Jurkat, Clone E6-1 (cell line): Measurements from ENCODE around the gene NPHP4. TPM values are rescaled to one million over a fixed set of nuclear protein-coding genes. Genes with fewer than 3 reads are reported as not detected.

Source experiments
- DNase-seq: peaks from one replicate; pipeline ENCODE4 v3.0.0-alpha.2; 2011; ENCODE audit warnings: low read depth, low spot score
- H3K4me3 ChIP-seq: 2 replicates; pipeline ENCODE4 v1.5.1; 2011; ENCODE audit warnings: mild to moderate bottlenecking, low read length, control low read depth, moderate library complexity
- polyA plus RNA-seq: library from polyadenylated mRNA; unstranded; fragments of >200 nt; gene quantifications from one replicate; pipeline ENCODE4 v1.2.1, GENCODE V29; 2012; ENCODE audit warnings: missing spikeins; ENCODE audit not compliant: insufficient read length, insufficient read depth

NPHP4 gene
- polyA plus RNA-seq: 30.0 TPM

DNA sequence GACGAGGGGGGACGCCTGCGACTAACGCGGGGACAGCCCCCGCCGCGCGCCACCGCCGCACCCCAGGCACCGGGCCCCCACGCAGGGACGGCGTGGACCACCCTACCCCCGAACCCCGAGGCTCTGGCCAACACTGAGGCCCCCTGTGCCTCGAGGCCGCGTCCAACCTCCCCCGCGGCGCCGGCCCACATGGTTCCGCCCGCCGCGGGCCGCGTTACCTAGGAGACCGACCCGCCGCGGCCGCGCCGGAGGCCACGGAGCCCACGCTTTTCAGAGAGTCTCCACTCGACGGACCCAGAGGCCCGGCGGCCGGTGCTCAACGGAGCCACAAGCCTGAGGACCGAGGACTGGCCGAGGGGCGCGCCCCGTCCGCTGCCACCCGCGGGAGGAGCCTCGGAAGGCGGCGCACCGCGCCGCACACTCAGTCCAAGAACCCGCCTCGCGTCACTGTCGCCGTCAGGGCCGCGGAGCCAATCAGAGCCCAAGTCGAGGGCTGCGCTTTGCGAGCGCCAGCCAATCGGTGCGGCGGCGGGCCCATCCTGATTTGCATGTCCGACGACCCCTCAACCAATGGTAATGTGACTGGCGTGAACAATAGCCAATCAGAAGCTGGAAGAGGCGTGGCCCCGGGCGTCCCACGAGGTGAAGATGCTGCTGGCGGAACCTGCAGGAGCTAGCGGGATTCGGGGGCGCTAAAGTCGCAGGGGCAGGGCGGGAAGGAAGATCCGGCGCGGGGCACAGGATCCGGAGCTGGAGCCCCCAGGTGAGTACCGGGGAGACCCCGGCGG, at the start of gene NPHP4:
Gene NPHP4, minus strand, starts transcription at position 400 of the 788 bp plus-strand sequence. CDS start 6,136 bp downstream, outside the sequence.
- H3K4me3 ChIP-seq: peak within 1 kb of the TSS; percentile 84
- peak; percentile 100 for DNase-seq

DNA sequence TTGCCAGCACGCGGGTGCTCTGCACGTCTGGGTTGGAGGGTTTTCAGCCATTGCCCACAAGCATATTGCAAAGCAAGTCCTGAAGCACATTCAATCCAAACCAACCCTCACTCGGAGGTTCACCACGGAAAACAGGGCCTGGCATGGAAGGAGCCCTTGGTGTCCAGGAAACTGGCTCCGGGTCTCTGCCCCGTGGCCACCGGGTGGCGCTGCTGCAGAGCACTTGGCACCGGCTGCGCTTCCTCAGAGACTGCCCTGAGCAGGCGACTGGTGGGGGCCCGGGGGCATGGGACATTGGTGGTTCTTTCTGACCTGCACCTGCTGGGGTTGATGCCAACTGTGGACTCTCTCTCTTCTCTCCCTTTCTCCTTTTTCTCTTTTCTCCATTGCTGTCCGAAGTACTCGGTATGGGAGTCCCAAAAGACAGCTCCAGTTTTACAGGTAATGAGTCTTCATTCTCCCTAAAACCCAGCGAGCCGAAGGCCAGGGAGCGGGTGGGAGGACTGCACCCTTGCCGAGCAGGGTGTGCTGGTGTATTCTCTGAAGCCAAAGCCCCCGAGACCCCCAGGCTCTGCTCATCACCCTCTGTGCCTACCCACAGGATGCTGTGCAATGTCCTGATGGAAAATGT, 49.3 kb upstream of the NPHP4 start:
- DNase-seq: no peak
- H3K4me3 ChIP-seq: no peak overlapping the region

DNA sequence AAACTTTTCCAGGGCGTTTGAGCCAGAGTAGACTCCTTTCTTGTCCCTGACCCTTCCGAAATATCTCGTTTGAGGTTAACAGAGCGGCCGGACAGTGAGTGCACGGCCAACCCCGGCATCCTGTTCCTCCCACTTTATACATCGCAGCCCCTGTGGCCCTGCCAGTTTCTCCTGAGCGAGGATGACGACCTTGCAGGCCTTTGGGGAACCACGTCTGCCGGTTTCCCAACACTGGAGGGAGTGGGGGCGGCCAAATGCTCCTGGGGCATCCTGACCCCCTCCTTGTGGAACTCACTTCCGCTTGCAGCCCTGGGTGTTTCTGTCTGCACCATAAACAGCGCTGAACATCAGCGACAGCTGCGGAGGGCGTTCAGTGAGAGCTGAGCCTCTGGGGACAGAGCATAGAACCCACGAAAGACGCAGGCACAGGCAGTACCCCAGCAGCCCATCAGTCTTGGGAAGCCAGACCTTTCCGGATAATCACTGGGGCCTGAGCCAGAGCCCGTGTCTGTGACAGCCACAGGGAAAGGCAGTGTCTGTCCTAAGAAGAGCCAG, 48.7 kb upstream of the NPHP4 start:
- no peak for DNase-seq
- no peak overlapping the region for H3K4me3 ChIP-seq

DNA sequence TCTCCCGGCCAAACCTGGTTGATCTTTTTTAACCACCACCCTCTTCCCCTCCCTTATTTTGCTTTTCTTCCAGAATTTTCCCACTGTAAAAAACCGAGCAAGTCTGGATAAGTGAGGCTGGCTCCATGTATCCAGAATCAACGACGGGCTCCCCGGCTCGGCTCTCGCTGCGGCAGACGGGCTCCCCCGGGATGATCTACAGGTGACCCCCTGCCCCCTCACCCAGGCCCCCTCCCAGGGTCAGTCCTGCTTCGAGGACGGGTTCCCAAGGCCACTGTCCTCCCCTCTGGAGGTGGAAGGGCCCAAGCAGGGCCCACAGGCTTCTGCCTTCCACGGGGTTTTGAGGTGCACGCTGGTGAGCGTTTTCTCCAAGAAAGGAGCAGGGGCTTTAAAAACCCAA, 48.2 kb upstream of the NPHP4 start:
- no peak overlapping the region for H3K4me3 ChIP-seq
- DNase-seq: no peak

DNA sequence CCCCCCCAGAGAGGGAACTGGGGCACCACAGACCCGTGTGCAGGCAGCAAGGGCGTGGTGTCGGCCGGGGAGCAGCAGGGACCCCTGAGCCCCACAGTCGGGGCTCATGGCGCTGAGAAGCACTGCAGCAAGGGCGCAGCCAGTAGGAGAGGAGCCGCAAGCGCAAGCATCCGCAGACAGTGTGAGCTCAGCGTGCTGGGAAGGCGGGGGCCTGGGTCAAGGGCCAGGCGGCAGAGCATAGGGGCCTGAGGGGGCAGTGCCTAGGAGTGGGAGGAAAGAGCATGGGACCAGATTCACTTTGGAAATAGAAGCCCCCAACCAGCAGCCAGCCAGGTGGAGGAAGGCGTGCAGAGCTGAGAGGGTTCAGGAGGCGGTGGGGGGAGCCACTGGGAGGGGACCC, 46.8 kb upstream of the NPHP4 start:
- no peak overlapping the region for H3K4me3 ChIP-seq
- no peak for DNase-seq

DNA sequence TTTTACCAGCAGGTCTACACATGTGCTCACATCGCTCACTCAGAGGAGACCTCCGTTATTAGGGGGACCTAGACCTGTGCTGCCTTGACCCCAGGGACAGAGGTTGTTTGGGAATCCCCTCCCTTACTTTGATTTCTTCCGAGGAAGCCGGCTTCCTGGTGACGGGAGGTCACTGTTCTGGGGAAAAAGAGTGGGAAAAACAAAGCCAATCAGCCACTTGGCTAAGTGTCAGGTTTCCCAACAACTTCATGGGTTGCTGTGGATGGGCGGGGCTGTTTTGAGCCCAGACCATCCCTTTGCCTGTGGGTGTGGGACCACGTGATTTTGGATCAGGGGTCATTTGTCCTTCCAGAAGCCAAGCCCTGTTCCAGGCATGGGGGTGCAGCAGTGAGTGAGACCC, 46.4 kb upstream of the NPHP4 start:
- H3K4me3 ChIP-seq: no peak overlapping the region
- no peak for DNase-seq

DNA sequence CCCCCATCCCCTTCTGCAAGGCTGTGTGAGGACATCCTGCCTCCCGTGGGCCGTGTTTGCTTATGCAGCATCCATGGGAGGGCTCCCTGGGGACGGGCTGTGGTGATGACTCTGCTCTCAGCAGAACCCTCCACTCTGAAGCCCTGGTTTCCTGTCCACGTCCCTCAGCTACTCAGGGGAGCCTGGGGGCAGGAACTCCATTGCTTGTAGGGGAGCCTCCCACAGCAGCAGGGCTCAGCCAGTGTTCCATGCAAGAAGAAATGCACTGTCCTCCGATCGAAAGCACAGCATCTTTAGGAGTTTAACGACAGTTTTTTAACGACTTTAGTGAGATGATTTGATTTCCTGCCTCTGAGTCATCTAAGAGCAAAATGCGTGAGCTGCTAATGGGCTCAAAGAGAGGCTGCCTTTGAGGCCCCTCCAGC, 45.1 kb upstream of the NPHP4 start:
- peak overlapping the region; percentile 9 for H3K4me3 ChIP-seq
- peak; percentile 71 for DNase-seq

DNA sequence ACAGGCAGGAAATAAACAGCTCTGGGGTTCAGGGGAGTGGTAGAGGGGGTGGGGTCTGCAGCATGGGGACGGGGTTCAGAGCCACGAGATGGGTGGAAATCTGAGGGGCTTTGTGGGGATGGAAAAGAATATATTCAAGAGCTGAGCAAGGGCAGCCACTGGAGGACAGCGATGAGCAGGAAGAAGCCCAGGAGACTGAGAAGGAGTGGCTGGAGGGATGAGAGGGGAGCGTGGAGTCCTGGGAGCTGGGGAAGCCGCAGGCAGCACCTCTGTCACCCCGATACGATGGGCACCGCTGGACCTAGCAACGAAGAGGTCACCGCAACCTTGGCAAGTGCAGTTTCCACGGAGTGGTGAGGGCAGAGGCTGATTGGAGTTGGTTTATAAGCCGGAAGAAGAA, 43.5 kb upstream of the NPHP4 start:
- DNase-seq: no peak
- no peak overlapping the region for H3K4me3 ChIP-seq

DNA sequence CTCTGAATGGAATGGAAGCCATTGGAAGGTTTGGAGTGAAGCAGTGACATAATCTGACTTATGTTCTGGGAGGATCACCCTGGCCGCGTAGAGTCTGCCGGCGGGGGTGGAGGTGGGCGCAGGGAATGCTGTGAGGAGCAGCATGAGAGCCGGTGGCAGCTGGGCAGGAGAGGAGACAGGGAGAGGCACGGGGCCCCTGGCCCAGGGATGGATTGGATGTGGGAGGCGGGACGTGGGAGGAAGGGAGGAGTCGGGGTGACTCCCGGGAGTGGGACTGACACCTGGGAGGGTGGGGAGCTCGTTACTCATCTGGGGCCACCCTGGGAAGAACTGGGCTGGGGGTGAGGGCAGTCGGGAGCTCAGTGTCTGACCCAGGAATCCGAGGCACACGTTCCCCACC, 43.1 kb upstream of the NPHP4 start:
- no peak for DNase-seq
- H3K4me3 ChIP-seq: no peak overlapping the region

DNA sequence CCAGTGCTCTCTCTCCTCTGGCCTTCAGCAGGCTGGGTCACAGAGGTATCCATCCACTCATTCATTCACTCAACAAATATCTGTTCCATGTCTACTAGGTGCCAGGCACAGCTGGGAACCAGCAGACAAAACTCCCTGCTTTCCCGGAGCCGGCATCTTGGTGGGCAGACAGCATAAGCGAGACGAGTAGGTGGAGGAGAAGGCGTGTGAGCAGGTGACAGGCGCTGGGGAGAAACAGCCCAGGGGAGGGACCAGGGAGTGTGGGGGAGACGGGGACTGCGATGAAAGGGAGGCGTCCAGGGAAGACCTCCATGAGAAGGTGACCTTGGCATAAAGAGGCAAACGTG, 42.5 kb upstream of the NPHP4 start:
- no peak overlapping the region for H3K4me3 ChIP-seq
- no peak for DNase-seq

DNA sequence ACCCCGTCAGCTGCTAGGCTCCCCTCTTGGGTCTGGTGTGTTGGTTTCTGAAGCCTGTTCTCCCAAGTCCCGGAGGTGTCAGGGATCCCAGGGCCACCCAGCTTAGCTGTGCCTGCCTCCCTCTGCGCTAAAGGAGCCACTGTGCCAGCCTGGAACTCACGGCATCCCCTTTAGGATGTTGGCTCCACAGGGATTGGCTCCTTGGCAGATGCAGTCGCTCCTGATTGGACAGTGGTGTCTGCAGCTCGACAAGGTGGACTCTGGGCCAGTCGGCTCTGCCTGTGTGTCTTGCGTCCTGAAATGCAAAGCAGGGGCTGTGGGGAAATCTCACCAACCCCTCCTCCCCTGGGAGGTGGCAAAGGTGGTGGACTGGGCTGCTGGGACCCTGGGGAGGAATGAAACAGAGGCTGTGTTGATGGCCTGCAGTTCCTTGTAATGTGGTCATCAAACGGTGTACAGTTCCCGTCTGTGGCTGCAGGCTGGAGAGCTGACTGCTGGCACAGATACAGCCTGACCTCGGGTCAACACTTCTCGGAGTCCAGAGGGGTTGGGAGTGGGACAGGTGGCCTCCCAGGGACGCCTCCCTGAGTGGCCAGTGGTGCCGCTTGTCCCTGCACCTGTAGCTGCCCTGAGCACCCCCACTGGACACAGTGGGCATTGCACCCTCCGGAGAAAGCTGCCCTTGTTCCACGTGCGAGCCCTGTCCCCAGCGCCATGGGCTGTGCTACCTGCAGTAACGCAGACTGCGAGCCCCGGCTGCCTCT, 41.9 kb upstream of the NPHP4 start:
- H3K4me3 ChIP-seq: no peak overlapping the region
- no peak for DNase-seq

DNA sequence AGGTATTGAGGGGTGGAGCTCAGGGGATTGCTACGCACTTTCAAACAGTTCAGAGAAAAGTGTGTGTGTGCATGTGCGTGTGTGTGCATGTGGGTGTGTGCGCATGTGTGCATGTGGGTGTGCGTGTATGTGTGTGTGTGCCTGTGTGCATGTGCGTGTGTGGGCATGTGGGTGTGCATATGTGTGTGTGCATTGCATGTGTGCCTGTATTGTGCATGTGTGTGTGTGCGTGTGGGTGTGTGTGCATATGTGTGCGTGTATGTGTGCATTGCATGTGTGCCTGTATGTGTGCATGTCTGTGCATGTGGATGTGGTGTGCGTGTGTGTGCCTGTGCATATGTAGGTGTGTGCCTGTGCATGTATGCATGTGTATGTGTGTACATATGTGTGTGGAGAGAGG, 40.9 kb upstream of the NPHP4 start:
- DNase-seq: no peak
- no peak overlapping the region for H3K4me3 ChIP-seq

DNA sequence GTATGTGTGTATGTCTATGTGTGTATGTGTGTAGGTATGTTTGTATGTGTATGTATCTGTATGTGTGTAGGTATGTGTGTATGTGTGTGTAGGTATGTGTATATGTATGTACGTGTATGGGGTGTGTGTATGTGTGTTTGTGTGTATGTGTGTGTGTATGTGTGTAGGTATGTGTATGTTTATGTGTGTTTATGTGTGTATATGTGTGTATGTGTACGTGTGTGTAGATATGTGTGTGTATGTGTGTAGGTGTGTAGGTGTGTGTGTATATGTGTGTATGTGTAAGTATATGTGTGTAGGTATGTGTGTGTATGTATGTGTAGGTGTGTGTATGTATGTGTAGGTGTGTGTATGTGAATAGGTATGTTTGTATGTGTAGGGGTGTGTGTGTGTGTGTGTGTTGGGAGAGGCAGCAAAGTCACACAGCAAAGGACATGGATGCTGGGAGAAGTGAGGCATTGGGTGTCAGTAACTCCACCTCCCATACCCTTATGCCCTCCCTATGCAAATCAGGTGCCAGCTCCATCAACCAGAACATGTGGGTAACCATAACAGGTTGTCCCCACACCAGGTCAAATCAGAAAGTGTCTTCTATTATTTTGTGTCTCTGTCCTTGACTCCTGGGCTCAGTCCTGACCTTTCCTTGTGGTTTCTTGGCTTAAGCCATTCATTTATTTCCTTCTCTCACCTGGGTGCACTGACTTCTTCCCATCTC, 38.5 kb upstream of the NPHP4 start:
- no peak overlapping the region for H3K4me3 ChIP-seq
- no peak for DNase-seq

DNA sequence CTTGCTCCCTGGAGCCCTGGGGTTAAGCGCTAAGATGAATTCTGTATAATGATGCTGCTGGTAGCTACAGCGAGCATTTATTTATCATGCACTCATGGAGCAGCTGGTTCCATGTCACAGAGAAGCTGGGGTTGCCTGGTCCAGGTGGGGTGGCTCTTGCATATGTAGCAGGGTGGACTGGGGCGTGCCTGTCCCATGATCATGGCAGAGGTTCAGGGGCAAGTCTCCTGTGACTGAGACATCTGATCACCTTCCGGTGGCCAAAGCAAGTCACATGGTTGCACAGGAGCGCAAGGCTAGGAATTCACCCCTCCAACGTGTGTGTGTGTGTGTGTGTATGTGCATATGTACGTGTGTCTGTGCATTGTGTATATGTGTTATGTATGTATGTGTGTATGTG, 37.9 kb upstream of the NPHP4 start:
- no peak overlapping the region for H3K4me3 ChIP-seq
- DNase-seq: no peak

DNA sequence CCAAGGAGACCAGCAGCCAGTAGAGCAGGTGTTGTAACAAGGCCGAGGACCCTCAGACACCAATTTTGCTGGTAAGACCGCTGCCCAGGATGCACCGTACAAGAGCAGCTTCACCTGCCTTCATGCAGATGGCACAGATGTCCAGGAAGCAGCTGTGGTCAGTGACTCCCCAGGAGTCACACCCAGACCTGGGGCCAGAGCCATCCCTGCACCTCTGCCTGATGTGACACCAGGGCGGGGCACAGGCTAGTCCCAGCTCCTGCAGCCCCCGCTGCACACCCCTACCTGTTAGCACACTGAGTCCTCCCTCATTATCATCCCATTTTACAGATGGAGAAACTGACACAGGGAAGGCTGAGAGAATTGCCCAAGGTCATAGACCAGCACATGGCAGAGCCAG, 37.1 kb upstream of the NPHP4 start:
- no peak overlapping the region for H3K4me3 ChIP-seq
- no peak for DNase-seq

DNA sequence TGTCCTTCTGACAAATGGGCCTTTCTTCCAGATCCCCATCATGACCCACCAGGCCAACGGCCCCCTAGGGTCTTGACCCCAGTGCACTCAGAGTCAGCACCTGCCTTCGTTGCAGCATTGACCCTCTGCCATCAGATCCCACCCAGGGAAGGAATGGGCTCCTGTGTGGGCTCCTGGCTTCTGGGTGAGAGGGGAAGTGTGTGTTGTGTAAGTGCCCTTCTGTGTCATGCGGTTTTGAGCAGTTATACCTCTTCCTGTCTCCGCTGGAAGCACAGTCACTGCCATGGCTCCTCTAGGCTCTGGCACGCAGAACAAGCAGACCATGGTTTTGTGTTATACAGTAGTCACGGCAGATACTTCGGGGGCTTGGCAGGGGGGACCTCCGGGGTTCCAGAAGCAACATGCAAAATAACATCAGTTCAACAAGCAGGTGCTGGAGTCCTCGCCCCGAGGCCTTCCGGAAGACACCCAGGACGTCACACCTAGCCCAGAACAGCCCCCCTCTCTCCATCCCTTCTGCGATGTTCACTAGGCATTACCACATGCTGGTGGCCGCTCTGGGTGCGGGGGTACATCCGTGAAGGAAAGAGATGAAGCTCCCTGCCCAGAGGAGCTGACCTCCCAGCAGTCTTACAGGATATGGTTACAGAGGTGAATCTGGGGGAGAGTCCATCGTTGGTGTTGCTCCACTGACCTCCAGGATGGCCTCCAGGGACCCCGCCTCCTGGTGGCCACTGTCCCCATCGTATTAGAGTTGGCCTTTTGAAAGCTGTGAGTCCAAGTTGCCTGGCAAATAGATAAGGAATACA, 36.0 kb upstream of the NPHP4 start:
- DNase-seq: peak; percentile 89
- peak overlapping the region; percentile 93 for H3K4me3 ChIP-seq

DNA sequence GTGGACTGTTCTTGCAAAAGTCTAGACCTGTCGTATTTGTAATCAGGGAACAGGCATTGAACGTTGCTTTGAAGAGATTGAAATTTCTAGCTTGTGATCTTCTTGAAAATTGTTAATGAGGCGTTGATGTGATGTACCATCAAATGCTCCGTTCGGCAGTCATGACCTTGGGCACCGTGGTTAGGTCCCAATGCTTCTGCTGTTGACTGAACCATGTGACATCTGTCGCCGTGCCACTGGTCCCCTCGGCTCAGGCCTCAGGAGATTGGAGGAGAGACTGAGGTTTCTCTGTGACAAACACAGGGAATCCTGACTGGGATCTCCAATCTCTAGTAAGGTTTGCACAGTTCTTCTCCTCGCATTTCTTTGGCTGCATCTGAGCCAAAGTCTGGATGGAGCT, 35.4 kb upstream of the NPHP4 start:
- DNase-seq: peak; percentile 40
- H3K4me3 ChIP-seq: peak overlapping the region; percentile 93

DNA sequence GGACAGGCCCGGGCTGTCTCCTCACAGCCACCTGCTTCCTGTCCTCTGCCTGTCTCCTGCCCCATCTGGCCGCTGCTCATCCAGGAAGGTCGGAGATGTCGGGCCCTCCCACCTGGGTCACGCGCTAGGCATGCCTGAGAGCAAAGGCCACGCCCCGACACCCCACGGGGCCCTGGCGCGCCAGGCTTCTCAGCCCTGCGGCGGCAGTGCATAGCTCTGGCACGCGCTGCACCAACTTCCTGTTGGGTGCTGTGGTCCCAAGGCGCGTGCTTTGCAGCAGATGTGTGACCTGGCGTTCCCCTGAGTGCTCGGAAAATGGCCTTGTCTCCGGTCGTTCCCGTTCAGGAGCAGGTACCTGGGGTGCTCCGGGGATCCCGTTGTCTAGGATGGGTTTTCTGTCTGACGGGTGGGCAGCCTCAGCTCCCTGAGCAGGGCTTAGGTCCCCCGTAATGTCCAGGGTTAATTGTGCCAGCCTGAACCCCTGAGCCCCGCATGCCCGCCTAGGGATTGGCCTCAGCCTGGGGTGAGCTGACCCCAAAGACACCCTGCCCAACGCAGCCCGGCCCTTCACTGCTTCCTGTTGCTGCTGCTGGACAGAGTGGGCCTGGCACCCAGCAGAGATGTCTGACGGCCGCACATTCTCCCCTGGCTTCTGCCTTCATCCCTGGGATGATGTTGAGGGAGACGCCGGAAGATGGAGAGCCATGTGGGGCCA, 34.0 kb upstream of the NPHP4 start:
- DNase-seq: peak; percentile 93
- peak overlapping the region; percentile 93 for H3K4me3 ChIP-seq
